HG03175 (cell line): Measurements from ENCODE around the gene SLC6A13.
"Not testable (repeated sequence)": the region's sequence is repeated elsewhere in the genome, so short reads cannot be mapped to it uniquely, and the experiment has no call there.

Experiments
- ATAC-seq: cut with Tn5 transposase; IDR thresholded peaks from one replicate; pipeline ENCODE4 v1.9.1; 2021; ENCODE audit warnings: mild to moderate bottlenecking, moderate library complexity; ENCODE audit not compliant: unreplicated experiment

Gene SLC6A13

GRCh38 chr12:218221-218620 lies 44.4 kb downstream of the SLC6A13 start:
- ATAC-seq = no peak

DNA sequence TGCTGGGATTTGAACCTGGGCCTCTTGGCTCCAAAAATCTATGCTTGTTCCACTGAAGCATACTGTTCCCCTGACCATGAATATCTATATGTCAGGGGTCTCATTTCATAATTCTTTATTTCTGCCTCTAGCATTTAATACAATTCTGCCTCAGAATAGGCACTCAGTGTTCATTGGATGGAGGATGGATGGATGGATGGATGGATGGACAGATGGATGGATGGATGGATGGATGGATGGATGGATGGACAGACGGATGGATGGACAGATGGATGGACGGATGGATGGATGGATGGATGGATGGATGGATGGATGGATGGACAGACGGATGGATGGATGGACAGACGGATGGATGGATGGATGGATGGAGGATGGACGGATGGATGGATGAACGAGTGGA lies 45.6 kb downstream of the SLC6A13 start:
- ATAC-seq = not testable (repeated sequence)

- ATAC-seq = no peak
Measured at GRCh38 chr12:215116-215515, 47.5 kb downstream of the SLC6A13 start.

- ATAC-seq = no peak
Measured at GRCh38 chr12:214003-214741, 48.5 kb downstream of the SLC6A13 start, which contains the start of gene SLC6A12. TSS of gene SLC6A12 (minus strand) at chr12:214157. CDS start at chr12:209986, 4,171 bp downstream.

- ATAC-seq = no peak
Measured at GRCh38 chr12:213527-213932, 49.1 kb downstream of the SLC6A13 start.

- ATAC-seq = no peak
Measured at GRCh38 chr12:212715-213526, 49.7 kb downstream of the SLC6A13 start.

- ATAC-seq = no peak
Measured at GRCh38 chr12:212415-212714, 50.3 kb downstream of the SLC6A13 start.

DNA sequence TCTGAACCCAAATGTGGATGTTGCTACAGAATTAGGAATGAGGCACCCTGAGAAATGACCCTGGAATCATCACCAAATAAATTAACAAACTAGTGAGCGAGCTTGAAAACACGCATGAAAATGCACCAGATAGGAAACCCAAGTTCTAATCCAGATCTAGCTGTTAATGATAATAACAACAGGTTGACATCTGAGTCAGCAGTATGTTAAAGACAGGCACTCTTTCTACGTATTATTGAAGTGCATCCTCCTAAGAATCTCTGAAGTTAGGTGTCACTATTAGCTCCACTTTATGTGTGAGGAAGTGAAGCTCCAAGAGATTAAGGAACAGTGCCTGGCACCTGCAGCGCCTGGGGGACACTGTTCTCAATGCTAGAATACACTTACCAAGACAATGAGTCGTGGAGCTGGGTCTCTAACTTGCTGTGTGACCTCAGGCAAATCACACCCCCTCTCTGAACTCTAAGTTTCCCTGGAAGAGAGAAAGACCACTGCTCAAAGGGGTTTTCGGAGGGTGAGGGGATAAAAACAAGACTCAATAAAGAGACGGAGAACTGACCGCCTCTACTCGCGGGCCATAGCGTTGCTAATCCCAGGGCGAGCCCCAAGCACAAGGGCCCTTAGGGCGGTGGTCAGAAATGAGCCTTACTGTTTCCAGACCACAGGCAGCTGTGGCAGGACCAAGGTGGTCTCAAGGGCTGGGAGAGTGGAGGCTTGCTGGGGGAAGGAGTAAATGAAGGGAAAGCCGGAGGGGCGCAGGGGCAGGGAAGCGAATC lies 50.8 kb downstream of the SLC6A13 start:
- ATAC-seq = no peak

DNA sequence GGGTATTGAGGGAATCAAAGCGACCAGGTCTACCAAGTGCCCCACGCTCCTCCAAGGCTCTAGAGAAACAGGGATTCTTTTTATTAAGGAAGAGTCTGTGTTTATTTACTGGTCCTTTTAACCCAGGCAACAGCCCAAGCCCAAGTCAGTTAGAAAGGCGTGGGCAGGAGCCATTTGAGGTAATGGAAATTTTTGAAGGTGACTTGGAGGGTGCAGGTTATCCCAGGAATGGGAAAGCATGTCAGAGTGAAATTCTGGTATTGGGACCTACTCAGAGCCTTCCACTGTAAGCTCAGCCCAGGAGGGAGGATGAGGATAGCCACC lies 51.5 kb downstream of the SLC6A13 start:
- no peak for ATAC-seq

- no peak for ATAC-seq
Measured at GRCh38 chr12:210277-211141, 52.1 kb downstream of the SLC6A13 start.

DNA sequence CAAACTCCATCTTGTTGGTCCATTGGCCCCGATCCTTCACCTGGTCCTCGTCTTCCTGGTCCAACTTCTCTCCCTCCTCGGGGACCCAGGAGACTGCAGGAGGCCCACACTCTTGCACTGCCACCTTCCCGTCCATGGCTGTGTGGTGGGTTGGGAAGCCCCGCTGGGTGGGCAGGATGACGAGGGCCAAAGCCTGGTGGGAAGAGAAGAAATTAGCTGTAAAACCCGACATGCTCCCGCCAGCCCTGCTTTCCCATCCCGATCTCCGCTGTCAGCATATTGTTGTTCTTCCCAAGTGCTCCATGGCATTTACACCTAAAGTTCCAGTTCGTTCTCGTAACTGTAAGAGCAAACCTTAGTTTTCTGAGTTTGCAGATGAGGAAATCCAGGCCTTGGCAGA lies 52.8 kb downstream of the SLC6A13 start:
- no peak for ATAC-seq

DNA sequence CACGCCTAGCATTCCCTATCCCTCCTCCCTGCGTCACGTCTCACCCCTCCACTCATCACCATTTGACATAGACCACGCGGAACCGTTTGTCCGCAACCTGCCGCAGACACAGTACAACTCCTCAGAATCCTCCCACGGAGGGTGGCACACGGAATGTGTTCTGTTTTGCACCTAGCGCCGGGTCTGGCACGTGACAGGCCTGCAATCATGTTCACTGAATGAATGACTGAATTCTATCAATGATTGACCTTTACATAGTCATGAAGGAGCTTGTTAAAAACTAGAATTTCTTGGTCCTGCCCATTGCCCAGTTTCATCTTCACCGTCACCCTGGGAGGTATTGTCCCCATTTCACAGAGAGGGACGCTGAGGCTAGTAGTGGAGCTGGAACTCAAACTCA lies 53.4 kb downstream of the SLC6A13 start:
- ATAC-seq = no peak

- no peak for ATAC-seq
Measured at GRCh38 chr12:208813-209212, 53.8 kb downstream of the SLC6A13 start.

GRCh38 chr12:207804-208203 lies 54.8 kb downstream of the SLC6A13 start:
- no peak for ATAC-seq

DNA sequence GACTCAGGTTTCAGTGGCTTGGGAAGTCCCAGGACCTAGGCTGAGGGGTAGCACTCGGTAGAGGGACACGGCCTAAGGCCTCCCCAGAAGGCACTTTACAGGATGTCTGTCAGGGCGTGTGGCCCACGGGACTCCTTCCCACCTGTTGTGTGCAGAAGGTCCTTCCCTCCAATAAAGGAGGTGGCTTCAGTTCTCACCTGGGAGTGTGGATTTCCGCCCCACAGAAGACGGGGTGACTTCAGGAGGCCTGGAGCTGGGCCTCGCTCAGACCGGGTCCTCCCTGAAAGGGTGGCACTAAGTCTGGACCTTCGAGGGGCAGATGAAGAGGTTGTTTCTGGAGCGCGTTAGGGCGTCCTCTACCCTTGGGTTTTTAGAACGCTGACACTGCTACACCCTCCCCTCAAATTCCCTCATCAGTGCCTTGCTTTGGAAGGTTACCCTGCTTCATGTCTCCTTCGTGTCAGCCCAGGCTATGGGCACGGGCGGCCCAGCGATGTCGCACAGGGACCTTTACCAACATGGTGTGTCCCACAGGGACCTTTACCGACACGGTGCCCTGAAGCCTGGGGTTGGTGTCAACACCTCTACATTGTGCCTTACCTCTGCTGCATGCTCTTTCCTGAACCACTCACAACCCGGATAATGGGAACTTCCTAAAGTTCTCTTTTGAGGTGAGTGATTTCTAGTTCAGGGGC lies 55.7 kb downstream of the SLC6A13 start:
- ATAC-seq = no peak

DNA sequence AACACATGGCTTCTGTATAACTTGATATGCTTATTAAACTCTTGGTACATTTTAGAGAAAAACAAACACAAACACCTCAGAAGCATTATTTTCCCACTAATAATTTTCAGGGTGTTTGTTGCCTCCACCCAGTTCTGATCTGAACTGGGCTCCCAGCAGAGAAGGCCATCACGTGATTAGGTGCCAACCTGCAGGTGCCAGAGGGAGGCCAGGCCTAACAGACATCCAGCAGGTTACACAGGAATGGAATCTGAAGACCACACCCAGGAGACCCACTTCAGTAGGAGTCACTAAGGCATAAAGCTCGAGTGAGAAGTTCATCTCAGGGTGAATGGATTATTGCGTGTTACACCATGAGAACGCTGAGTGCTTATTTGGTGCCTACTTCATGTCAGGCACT lies 57.6 kb downstream of the SLC6A13 start:
- no peak for ATAC-seq

- ATAC-seq = no peak
Measured at GRCh38 chr12:204261-204678, 58.4 kb downstream of the SLC6A13 start.

DNA sequence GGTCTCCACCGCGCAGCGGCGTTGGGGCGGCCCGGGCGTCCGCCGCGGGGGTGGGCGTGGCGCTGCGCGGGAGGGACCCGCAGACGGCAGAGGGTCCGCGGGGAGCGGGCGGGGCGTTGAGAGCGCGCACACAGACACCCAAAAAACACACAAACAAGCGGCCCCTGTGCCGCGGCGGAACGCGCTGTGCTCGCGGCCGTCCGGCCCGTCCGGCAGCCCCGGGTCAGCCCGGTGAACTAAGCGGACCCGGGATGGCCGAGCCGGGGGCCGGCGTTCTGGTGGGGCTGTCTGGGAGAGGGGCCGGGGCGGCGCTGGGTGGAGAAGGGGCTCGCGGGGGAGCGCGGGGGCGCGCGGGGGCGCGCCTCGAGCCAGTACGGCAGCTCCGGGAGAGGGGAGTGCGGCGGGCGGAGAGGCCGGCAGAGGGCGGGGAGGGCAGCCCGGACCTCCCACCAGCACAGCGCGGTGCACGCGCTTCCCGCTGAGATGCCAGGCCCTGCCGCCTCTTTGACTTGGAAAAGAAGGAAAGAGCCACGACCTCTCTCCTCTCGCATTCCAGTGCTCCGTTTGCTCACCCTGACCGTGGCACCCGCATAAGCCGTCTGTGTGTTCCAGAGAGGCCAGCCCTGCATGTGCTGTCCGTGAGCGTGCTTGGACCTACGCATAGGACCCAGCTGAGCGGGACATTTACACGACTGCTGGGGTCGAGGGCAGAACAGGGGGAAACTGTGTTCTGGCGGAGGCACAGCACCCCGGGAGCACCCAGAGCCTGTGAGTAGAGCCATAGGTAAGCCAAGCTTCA lies 59.0 kb downstream of the SLC6A13 start:
- no peak for ATAC-seq

GRCh38 chr12:203074-203461 lies 59.6 kb downstream of the SLC6A13 start:
- ATAC-seq = no peak
